Activated naive CD4-positive, alpha-beta T cell treated with anti-CD3 and anti-CD28 coated beads for 36 hours (primary cell): ENCODE measurements around the gene LRRN1. TPM values are rescaled to one million over a fixed set of nuclear protein-coding genes. Genes with fewer than 3 reads are reported as not detected.

Experiments
- CTCF ChIA-PET: fragments of 350-600 bp; sonication (Branson Sonifier 250); formaldehyde crosslinking; loops from one replicate; lab custom pipeline; 2021; ENCODE audit warnings: antibody characterized with exemption; lab: Charles Lee
- DNase-seq: peaks from one replicate; pipeline ENCODE4 v3.0.0-alpha.2; 2020
- H3K27ac Mint-ChIP-seq: one replicate; pipeline ENCODE4 v1.8.0; 2021; ENCODE audit warnings: mild to moderate bottlenecking, mixed read lengths
- H3K27me3 Mint-ChIP-seq: one replicate; pipeline ENCODE4 v1.8.0; 2021; ENCODE audit warnings: low read depth, mixed read lengths
- H3K36me3 Mint-ChIP-seq: one replicate; pipeline ENCODE4 v1.8.0; 2021; ENCODE audit warnings: low read depth, mixed read lengths
- H3K4me1 Mint-ChIP-seq: one replicate; pipeline ENCODE4 v1.8.0; 2021; ENCODE audit warnings: low read depth, mixed read lengths
- H3K4me3 Mint-ChIP-seq: one replicate; pipeline ENCODE4 v1.8.0; 2021; ENCODE audit warnings: mild to moderate bottlenecking, moderate library complexity, mixed read lengths
- H3K9me3 Mint-ChIP-seq: one replicate; pipeline ENCODE4 v1.8.0; 2021; ENCODE audit warnings: mixed read lengths
- intact Hi-C: fragments of 100-400 bp; cut with micrococcal nuclease; formaldehyde crosslinking; loops from one replicate; pipeline ENCODE4 v1.15.1; 2023
- total RNA-seq, 2 experiments: library from RNA; stranded (reverse); gene quantifications; one replicate each; pipeline ENCODE4 v1.2.3, GENCODE V29; 2021

LRRN1 gene
- total RNA-seq, 2 experiments from 2014 or later = 0.49 to 0.67 TPM

DNA sequence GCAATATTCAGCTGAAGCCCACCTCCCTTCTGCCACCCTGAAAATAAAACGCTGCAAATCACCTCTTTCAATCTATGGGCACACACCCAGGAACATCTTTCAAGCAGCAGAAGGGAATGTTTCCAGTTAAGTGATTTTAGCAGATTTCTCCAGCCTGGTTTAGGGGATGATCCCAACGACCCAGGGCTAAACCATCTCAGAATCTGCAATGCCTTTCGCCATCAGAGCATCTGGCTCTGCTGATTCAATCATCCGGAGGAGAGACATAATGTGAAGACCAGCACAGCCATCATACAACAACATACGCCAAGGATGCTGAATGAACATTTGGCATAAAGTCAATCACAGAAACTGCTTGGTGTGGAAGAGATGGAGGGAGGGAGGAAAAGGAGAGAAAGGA lies 15.5 kb upstream of the LRRN1 start:
- DNase-seq = no peak
- H3K4me3 Mint-ChIP-seq = no peak overlapping the region
- no peak overlapping the region for H3K27ac Mint-ChIP-seq
- CTCF ChIA-PET = no interaction called here
- no peaks in the 10 kb centered on the region for H3K4me1 Mint-ChIP-seq
- no peaks in the 10 kb centered on the region for H3K36me3 Mint-ChIP-seq
- no peaks in the 10 kb centered on the region for H3K27me3 Mint-ChIP-seq
- no peaks in the 10 kb centered on the region for H3K9me3 Mint-ChIP-seq
- intact Hi-C loops = no loop called here

DNA sequence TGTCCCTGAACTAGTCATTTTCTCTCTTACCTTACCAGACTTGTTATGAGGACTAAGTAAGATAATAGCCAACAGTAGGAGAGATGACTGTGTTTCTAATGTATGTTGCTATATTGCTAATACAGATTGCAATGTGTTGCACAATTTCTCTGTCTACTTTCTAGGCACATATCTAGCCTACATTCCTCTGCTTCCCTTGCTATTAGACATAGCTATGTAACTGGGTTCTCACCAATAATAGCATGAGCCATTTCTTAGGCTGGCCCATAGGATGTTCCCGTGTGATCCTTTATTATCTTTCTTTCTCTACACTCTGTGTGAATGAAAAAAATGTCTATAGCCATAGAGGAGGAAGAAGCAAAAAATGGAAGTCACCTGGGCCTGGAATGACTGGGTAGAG lies 6.8 kb upstream of the LRRN1 start:
- no peaks in the 10 kb centered on the region for H3K27me3 Mint-ChIP-seq
- intact Hi-C loops = no loop called here
- H3K4me1 Mint-ChIP-seq = no peaks in the 10 kb centered on the region
- H3K4me3 Mint-ChIP-seq = no peak overlapping the region
- no peaks in the 10 kb centered on the region for H3K36me3 Mint-ChIP-seq
- DNase-seq = no peak
- no peaks in the 10 kb centered on the region for H3K9me3 Mint-ChIP-seq
- H3K27ac Mint-ChIP-seq = no peak overlapping the region
- CTCF ChIA-PET = no interaction called here

DNA sequence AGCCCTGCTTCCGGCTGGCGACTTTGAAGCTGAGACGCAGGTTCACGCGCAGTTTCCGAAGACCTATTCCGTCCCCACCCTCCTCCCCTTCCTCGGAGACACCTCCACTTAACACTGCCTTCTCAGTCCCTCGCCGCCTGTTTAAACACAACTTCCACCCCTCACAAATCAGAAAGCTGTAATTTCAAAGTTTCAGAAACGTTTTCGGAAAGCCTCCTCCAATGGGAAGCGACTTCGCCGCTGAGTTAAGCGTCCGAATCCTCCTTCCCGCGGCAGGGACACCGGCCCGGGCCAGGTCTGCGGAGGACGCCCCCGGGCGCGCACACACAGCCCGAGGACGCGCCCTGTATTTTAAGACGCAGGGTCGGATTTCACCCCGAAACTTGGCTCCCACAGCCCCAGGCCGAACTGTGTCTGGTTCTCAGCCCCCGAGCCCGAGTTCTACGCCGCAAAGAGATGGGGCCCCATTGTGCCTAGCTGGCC lies 559 bp upstream of the LRRN1 start:
- peak; percentile 65 for DNase-seq
- no peaks in the 10 kb centered on the region for H3K9me3 Mint-ChIP-seq
- peak overlapping the region; percentile 82 for H3K4me3 Mint-ChIP-seq
- H3K27me3 Mint-ChIP-seq = peaks cover 28% of the 10 kb centered on the region
- peaks cover 17% of the 10 kb centered on the region for H3K4me1 Mint-ChIP-seq
- no peak overlapping the region for H3K27ac Mint-ChIP-seq
- CTCF ChIA-PET = no interaction called here
- intact Hi-C loops = loop anchor here (1.0 to 5.0 kb wide), 4 partner anchors 199 to 620 kb away; partner anchors contain the start of genes CRBN and SETMAR
- H3K36me3 Mint-ChIP-seq = no peaks in the 10 kb centered on the region

- Mint-ChIP-seq H3K4me3 (peak overlapping the region; percentile 80), H3K9me3 (no peaks in the 10 kb centered on the region), H3K36me3 (no peaks in the 10 kb centered on the region), H3K4me1 (peaks cover 17% of the 10 kb centered on the region), H3K27me3 (peaks cover 28% of the 10 kb centered on the region), H3K27ac (no peak overlapping the region)
- intact Hi-C loops = no loop called here
- CTCF ChIA-PET = interaction anchor here (0.6 kb wide), 1 partner anchor 516 kb away, joined by 3 read pairs; no protein-coding TSS in a partner anchor
- DNase-seq = peak; percentile 19
These were observed 837 bp downstream of the LRRN1 start for GRCh38 chr3:3800080-3800455.

DNA sequence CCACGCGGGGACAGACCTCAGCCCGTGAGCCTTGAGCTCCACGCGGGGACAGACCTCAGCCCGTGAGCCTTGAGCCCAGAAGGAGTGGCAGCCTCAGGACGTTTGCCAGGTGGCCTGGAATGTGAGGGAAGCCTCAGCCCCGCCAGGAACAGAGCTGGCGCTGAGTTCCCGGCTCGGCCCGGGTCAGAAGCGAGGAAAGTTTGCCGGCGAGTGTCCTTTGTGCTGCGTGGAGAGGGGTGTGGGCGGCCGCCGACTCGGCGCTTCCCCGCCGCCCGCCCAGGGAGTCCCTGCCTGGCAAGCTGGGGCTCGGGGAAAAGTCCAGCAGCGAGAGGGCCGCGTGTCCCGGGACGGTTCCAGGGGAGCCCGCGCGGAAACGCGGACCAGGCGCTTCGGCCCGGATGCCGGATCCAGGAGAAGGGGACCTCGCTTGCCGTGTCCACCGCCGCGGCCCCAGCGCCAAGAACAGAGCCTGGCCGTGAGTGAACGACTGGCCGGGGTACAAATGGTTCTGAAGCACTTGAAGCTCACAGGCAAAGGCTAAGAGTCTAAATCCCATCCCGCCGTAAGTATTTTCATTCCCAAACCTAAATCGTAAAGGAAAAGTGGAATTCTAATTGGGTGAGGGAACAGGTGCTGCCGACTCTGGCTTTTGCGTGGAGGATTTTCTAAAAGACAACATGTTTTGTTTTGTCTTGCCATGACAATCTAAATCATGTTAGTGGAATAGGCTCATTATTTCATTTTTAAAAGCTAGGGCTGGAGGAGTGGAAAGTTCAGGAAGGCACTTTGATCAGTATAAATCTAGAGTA lies 1.7 kb downstream of the LRRN1 start:
- peak overlapping the region; percentile 52 for H3K4me3 Mint-ChIP-seq
- H3K36me3 Mint-ChIP-seq = no peaks in the 10 kb centered on the region
- intact Hi-C loops = no loop called here
- H3K27me3 Mint-ChIP-seq = peaks cover 28% of the 10 kb centered on the region
- no peak overlapping the region for H3K27ac Mint-ChIP-seq
- no peak for DNase-seq
- H3K4me1 Mint-ChIP-seq = peaks cover 17% of the 10 kb centered on the region
- no peaks in the 10 kb centered on the region for H3K9me3 Mint-ChIP-seq
- CTCF ChIA-PET = no interaction called here

DNA sequence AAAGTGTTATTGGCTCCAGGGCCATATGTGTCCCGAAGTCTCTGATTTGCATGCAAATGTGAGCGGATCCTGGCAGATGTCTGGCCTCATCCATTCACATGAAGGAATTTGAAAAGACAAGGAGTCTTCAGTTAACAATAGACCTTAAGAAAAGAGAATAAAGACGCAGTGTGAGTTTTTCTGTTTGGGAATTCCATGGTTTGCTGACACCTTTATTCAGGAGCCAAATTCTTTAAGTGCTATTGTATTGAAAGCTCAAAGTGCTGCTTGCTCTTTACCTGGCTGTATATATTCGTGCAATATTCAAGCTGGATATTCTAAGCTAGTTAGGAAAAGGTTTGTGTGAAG lies 2.2 kb downstream of the LRRN1 start:
- Mint-ChIP-seq H3K9me3 (no peaks in the 10 kb centered on the region), H3K4me3 (peak overlapping the region; percentile 39), H3K4me1 (peaks cover 17% of the 10 kb centered on the region), H3K27ac (no peak overlapping the region), H3K27me3 (peaks cover 28% of the 10 kb centered on the region), H3K36me3 (no peaks in the 10 kb centered on the region)
- CTCF ChIA-PET = no interaction called here
- intact Hi-C loops = no loop called here
- no peak for DNase-seq

GRCh38 chr3:3802046-3802445 lies 2.8 kb downstream of the LRRN1 start:
- H3K4me3 Mint-ChIP-seq = no peak overlapping the region
- no peak overlapping the region for H3K27ac Mint-ChIP-seq
- DNase-seq = no peak
- H3K9me3 Mint-ChIP-seq = no peaks in the 10 kb centered on the region
- intact Hi-C loops = no loop called here
- H3K4me1 Mint-ChIP-seq = peaks cover 17% of the 10 kb centered on the region
- CTCF ChIA-PET = no interaction called here
- H3K27me3 Mint-ChIP-seq = peaks cover 28% of the 10 kb centered on the region
- no peaks in the 10 kb centered on the region for H3K36me3 Mint-ChIP-seq

DNA sequence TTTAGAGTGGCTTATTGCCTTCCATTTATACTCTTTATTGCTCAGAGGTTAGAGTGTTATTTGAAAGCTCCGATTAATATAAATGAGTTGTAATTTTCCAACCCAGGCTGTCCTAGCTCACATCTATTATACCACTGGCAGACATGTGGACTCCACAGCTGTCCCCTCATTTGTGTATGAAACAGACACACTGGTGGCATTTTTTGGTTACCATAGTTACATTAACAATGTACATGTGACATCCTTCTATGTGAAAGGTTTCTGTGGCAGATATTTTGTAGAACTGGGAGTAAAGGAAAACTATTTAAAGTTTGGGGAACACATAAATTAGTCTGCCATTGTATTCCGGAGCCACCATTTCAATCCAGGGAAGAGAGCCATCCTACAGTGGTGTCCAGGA lies 5.3 kb downstream of the LRRN1 start:
- intact Hi-C loops = no loop called here
- CTCF ChIA-PET = interaction anchor here (0.6 kb wide), 1 partner anchor 50 kb away, joined by 3 read pairs; no protein-coding TSS in a partner anchor
- Mint-ChIP-seq H3K27me3 (peaks cover 17% of the 10 kb centered on the region), H3K36me3 (no peaks in the 10 kb centered on the region), H3K4me3 (no peak overlapping the region), H3K27ac (no peak overlapping the region), H3K9me3 (no peaks in the 10 kb centered on the region), H3K4me1 (peaks cover 9% of the 10 kb centered on the region)
- DNase-seq = no peak

DNA sequence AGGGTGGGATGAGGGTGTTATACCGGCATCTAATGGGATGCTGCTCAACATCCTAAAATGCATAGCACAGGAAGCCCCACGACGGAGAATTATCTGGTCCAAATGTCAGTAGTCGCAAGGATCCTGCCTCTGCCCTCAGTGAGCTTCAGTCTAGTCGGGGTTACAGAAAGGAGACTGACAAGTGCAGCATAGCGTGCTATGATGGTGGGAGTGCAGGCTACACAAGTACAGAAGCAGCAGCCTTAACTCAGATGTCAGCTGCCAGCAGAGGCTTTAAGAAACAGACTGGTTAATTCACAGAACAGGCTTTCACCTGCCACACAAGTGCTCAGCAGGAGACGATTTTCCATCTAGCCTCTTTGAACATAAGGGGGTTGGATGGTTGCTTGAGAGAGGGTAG lies 6.9 kb downstream of the LRRN1 start:
- no peaks in the 10 kb centered on the region for H3K36me3 Mint-ChIP-seq
- H3K4me3 Mint-ChIP-seq = no peak overlapping the region
- no peaks in the 10 kb centered on the region for H3K9me3 Mint-ChIP-seq
- intact Hi-C loops = no loop called here
- CTCF ChIA-PET = no interaction called here
- no peak for DNase-seq
- H3K4me1 Mint-ChIP-seq = peaks cover 1% of the 10 kb centered on the region
- H3K27ac Mint-ChIP-seq = no peak overlapping the region
- H3K27me3 Mint-ChIP-seq = peaks cover 8% of the 10 kb centered on the region

DNA sequence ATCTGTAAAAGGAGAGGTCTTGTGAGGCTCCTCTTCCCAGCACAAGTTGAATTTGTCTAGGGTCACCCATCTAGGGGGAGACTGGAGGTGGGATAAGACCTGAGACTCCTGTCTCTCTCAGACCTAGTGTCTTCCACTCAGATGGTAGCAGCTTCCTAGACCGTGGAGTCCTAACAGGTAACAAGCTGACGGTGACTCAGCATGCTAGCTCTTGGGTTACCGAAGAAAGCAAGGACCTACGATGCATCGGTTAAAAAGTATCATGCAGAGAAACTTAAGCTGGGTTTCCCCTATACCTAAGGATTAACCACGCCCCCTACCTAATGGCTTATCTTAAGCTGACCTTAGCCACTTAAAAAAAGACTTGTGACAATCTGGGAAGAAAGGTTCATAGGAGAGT lies 7.6 kb downstream of the LRRN1 start:
- H3K9me3 Mint-ChIP-seq = no peaks in the 10 kb centered on the region
- no peak for DNase-seq
- intact Hi-C loops = no loop called here
- H3K36me3 Mint-ChIP-seq = no peaks in the 10 kb centered on the region
- no peak overlapping the region for H3K4me3 Mint-ChIP-seq
- no peaks in the 10 kb centered on the region for H3K4me1 Mint-ChIP-seq
- CTCF ChIA-PET = no interaction called here
- H3K27me3 Mint-ChIP-seq = peaks cover 1% of the 10 kb centered on the region
- H3K27ac Mint-ChIP-seq = no peak overlapping the region

GRCh38 chr3:3813013-3813412 lies 13.8 kb downstream of the LRRN1 start:
- CTCF ChIA-PET = no interaction called here
- intact Hi-C loops = no loop called here
- H3K4me1 Mint-ChIP-seq = no peaks in the 10 kb centered on the region
- H3K4me3 Mint-ChIP-seq = no peak overlapping the region
- no peak for DNase-seq
- no peaks in the 10 kb centered on the region for H3K36me3 Mint-ChIP-seq
- H3K9me3 Mint-ChIP-seq = no peaks in the 10 kb centered on the region
- no peak overlapping the region for H3K27ac Mint-ChIP-seq
- H3K27me3 Mint-ChIP-seq = no peaks in the 10 kb centered on the region

GRCh38 chr3:3815206-3815605 lies 16.0 kb downstream of the LRRN1 start:
- H3K27ac Mint-ChIP-seq = no peak overlapping the region
- H3K9me3 Mint-ChIP-seq = no peaks in the 10 kb centered on the region
- intact Hi-C loops = no loop called here
- no peak overlapping the region for H3K4me3 Mint-ChIP-seq
- no peaks in the 10 kb centered on the region for H3K27me3 Mint-ChIP-seq
- CTCF ChIA-PET = no interaction called here
- no peaks in the 10 kb centered on the region for H3K36me3 Mint-ChIP-seq
- DNase-seq = no peak
- H3K4me1 Mint-ChIP-seq = no peaks in the 10 kb centered on the region

DNA sequence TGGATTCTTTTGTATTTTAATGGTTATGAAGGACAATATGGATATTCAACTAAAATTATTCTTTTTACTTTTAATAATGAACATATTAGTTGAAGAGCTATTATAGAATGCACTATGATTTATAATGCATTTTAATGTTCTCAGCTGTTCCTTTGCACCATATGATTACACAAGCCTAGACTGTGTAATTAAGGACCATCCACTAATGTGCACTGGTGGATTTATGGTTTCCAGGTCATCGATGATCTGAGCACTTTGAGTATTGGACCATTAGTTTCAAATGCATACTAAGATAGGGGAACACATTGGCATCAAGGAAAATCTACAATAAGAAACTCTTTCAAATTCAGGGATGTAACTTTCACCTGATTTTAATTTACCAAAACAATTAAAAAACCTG lies 16.8 kb downstream of the LRRN1 start:
- Mint-ChIP-seq H3K27me3 (no peaks in the 10 kb centered on the region), H3K4me1 (no peaks in the 10 kb centered on the region), H3K36me3 (no peaks in the 10 kb centered on the region), H3K4me3 (no peak overlapping the region), H3K27ac (no peak overlapping the region), H3K9me3 (no peaks in the 10 kb centered on the region)
- intact Hi-C loops = no loop called here
- CTCF ChIA-PET = no interaction called here
- no peak for DNase-seq
